Left ventricle myocardium superior (tissue), 1 donor: ENCODE results near the gene SIDT2. TPM values are rescaled to one million over a fixed set of nuclear protein-coding genes. Genes with fewer than 3 reads are reported as not detected.
A peak's percentile ranks its signal among the peaks of the same experiment; 100 is the strongest.

Experiments
- ATAC-seq: fragments of 200-7000 bp; cut with Tn5 transposase; one replicate; pipeline ENCODE4 v1.9.1; 2020; ENCODE audit warnings: mild to moderate bottlenecking, moderate library complexity
- DNase-seq: peaks from one replicate; pipeline ENCODE4 v3.0.0-alpha.2; 2020
- intact Hi-C: fragments of 100-400 bp; cut with micrococcal nuclease; formaldehyde crosslinking; loops from one replicate; pipeline ENCODE4 v1.11.0; 2022
- total RNA-seq: library from RNA; stranded (reverse); fragmentation: NEBNext Ultra II Directional; extraction: Animal tissue kit (Norgen Biotek cat#: 25700); gene quantifications from one replicate; pipeline ENCODE4 v1.2.1, GENCODE V29; 2021
- donor health status: DM: no; HTN: yes; CAD: no; lungs with severe emphysema.

Gene SIDT2
- total RNA-seq, 1 donor from 2014 or later: 20.4 TPM

GRCh38 chr11:117230286-117230961 lies 51.9 kb downstream of the SIDT2 start:
- ATAC-seq (no peak), DNase-seq (no peak)
- intact Hi-C loops: no loop called here

- no peak for ATAC-seq
- no peak for DNase-seq
- intact Hi-C loops: no loop called here
Observed at GRCh38 chr11:117230999-117231841, 52.7 kb downstream of the SIDT2 start.

- intact Hi-C loops: no loop called here
- ATAC-seq: no peak
- DNase-seq: peak; percentile 89
Observed at GRCh38 chr11:117231842-117232091, 53.2 kb downstream of the SIDT2 start, which contains the start of gene PCSK7. PCSK7 (minus strand) TSS chr11:117232073; CDS start chr11:117229844, 2,229 bp downstream.

GRCh38 chr11:117232092-117232878 lies 53.7 kb downstream of the SIDT2 start, which contains the start of gene RNF214:
RNF214 (plus strand) TSS chr11:117232671; CDS start chr11:117234273, 1,602 bp downstream.
- DNase-seq: peak; percentile 88
- intact Hi-C loops: no loop called here
- ATAC-seq: peak; percentile 91

- ATAC-seq (peak; percentile 30), DNase-seq (peak; percentile 46)
- intact Hi-C loops: no loop called here
Observed at GRCh38 chr11:117232911-117233409, 54.4 kb downstream of the SIDT2 start.

- DNase-seq: no peak
- no peak for ATAC-seq
- intact Hi-C loops: no loop called here
Observed at GRCh38 chr11:117238221-117238620, 59.7 kb downstream of the SIDT2 start.

- DNase-seq (no peak), ATAC-seq (no peak)
- intact Hi-C loops: no loop called here
Observed at GRCh38 chr11:117239295-117239694, 60.8 kb downstream of the SIDT2 start.

Other genes starting within 250 kb of the SIDT2 start
- gene SIK3, start 80.3 kb upstream of the SIDT2 start, total RNA-seq: 31.9 TPM
- 51.4 TPM for gene PAFAH1B2, start 34.5 kb upstream of the SIDT2 start, total RNA-seq
- gene TAGLN, start 20.6 kb downstream of the SIDT2 start, total RNA-seq: 69.5 TPM
- 21.7 TPM for gene PCSK7, start 53.3 kb downstream of the SIDT2 start, total RNA-seq
- 25.2 TPM for gene RNF214, start 53.9 kb downstream of the SIDT2 start, total RNA-seq
- 8.5 TPM for gene BACE1-AS, start 112.6 kb downstream of the SIDT2 start, total RNA-seq
- 14.9 TPM for gene BACE1, start 137.5 kb downstream of the SIDT2 start, total RNA-seq
- gene CEP164, start 149.1 kb downstream of the SIDT2 start, total RNA-seq: 4.9 TPM